ENCODE results near the gene TEDC1. TPM values are rescaled to one million over a fixed set of nuclear protein-coding genes. Genes with fewer than 3 reads are reported as not detected.

The TEDC1 gene
- total RNA-seq, 4 donors from 2014 or later = 2.8 to 16.9 (median 5.4) TPM

DNA sequence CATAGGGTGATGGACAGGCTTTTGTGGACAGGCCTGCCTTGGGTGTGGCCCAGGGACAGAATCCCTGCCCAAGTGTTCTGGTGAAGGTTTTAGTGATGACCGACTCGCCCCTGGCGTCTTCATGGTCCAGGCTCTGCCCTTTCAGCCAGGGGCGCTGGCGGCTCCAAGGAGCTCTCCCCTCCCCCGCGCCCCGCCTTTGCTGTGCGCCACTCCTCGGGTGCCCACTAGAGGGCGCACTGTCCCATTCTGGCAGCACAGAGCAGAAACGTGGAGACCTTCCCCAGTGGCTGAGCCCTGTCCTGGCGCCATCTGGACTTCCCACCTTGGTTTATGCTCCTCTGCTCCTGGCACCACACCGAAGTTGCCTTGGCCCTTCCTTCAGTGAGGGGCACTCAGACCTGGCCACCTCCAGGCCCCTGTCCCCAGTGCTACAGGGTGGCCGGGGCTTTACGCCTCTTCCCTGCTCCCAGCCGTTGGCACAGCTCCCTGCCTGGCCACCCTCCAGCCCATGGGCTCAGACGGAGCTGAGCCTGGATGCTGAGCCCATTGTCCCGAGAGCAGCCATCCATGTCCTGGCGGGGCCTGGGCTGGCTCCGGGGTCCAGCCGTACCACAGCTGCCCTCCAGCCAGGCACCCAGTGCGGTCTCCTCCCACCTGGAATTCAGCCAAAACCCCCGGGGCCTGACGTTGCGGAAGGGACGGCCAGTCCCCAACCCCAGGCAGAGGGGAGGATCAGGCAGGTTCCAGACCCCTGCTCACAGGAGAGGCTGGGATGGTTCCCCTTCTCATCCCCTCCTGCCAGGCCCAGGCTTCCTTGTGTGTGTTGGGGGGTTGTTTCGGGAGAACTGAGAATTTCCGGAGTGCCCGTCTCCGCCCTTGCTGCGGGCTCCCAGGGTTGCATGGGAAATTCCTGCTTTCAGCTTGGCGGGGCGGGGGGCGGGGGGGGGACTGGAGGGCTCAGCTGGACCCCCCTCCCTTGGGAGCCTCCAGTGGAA lies 9.9 kb upstream of the TEDC1 start:
- peak; percentile 86 to 98 for DNase-seq (ENCODE audit: low spot score in 2 of 2)
- WGBS, 2 donors = 0 to 1% methylated on average over 17 to 21 of the region's 35 CpGs
- TF ChIP-seq, protein P1, sequence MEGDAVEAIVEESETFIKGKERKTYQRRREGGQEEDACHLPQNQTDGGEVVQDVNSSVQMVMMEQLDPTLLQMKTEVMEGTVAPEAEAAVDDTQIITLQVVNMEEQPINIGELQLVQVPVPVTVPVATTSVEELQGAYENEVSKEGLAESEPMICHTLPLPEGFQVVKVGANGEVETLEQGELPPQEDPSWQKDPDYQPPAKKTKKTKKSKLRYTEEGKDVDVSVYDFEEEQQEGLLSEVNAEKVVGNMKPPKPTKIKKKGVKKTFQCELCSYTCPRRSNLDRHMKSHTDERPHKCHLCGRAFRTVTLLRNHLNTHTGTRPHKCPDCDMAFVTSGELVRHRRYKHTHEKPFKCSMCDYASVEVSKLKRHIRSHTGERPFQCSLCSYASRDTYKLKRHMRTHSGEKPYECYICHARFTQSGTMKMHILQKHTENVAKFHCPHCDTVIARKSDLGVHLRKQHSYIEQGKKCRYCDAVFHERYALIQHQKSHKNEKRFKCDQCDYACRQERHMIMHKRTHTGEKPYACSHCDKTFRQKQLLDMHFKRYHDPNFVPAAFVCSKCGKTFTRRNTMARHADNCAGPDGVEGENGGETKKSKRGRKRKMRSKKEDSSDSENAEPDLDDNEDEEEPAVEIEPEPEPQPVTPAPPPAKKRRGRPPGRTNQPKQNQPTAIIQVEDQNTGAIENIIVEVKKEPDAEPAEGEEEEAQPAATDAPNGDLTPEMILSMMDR (IDR thresholded peaks at IDR 0.05) = peak in 1 of 3 donors; percentile 96
- no peak for TF ChIP-seq POLR2A (IDR thresholded peaks at IDR 0.05)
- intact Hi-C loops (cut with DNase I; ENCODE audit: low total_unique reads) = no loop called here
- peak overlapping the region; percentile 3 for H3K4me3 ChIP-seq (ENCODE audit: low read depth, poor library complexity, severe bottlenecking)

DNA sequence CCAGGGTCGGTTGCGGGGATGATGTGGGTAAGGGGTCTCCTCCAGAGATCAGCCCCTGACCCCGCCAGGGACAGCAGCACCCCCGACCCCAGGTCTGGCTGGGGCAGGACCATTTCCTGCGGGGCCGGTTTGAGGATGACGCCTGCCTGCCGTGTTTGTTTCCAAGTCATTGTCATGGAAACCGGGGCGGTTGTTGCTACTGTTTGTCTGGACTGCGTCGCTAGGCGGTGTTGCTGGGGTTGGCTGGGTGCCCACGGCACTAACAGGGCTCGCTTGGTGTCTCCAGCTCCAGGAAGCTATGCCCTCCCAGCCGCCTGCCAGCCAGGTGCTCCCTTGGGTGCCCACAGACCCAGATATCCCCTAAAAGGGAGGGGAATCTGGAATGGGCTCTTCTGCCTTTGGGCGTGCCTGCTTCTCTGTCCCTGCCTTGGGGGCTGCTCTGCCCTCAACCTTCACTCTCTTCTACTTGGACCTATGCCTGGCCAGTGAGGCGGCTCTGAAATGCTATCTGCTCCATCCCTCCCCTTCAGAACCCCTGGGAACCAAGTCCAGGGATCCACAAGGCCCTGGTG lies 9.1 kb upstream of the TEDC1 start:
- no peak overlapping the region for H3K4me3 ChIP-seq (ENCODE audit: low read depth, poor library complexity, severe bottlenecking)
- peak; percentile 96 to 99 for DNase-seq (ENCODE audit: low spot score in 2 of 2)
- intact Hi-C loops (cut with DNase I; ENCODE audit: low total_unique reads) = no loop called here
- 2% methylated on average over 10 to 15 of the region's 18 CpGs for WGBS, 2 donors
- no peak for TF ChIP-seq POLR2A (IDR thresholded peaks at IDR 0.05)
- TF ChIP-seq, protein P1 (IDR thresholded peaks at IDR 0.05) = no peak

DNA sequence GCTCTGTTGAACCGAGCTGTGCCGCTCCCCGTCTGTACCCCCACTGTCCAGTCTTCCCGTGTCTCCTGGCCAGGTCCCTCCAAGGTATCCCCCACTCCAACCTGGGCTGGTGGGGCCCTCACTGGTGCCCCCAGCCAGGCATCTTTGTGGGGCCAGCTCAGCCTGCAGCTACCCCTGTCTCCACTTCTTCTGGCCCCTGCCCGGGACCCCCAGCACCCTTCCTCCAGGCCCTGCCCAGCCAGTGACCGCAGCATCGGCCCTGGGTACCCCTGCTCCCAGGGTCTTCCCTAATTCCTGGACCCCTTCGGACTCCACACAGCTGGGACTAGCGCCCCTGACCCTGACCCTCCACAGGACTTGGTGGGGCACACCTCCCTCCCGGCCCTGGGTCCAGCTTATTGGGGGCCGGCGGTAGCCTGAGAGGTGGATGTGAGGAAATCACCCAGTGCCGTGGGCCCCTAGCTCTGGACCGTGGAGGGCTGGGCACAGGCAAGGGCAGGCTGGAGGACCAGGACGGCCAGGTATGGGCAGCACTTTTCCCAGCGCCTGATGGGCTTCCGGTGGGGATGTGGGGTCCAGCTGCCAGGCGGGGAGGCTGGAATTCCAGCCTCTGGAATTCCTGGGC lies 8.4 kb upstream of the TEDC1 start:
- 54% methylated on average over 14 to 16 of the region's 18 CpGs for WGBS, 2 donors
- H3K4me3 ChIP-seq (ENCODE audit: low read depth, poor library complexity, severe bottlenecking) = no peak overlapping the region
- TF ChIP-seq, protein P1 (IDR thresholded peaks at IDR 0.05) = no peak
- TF ChIP-seq POLR2A (IDR thresholded peaks at IDR 0.05) = no peak
- intact Hi-C loops (cut with DNase I; ENCODE audit: low total_unique reads) = no loop called here
- DNase-seq (ENCODE audit: low spot score in 2 of 2) = no peak

DNA sequence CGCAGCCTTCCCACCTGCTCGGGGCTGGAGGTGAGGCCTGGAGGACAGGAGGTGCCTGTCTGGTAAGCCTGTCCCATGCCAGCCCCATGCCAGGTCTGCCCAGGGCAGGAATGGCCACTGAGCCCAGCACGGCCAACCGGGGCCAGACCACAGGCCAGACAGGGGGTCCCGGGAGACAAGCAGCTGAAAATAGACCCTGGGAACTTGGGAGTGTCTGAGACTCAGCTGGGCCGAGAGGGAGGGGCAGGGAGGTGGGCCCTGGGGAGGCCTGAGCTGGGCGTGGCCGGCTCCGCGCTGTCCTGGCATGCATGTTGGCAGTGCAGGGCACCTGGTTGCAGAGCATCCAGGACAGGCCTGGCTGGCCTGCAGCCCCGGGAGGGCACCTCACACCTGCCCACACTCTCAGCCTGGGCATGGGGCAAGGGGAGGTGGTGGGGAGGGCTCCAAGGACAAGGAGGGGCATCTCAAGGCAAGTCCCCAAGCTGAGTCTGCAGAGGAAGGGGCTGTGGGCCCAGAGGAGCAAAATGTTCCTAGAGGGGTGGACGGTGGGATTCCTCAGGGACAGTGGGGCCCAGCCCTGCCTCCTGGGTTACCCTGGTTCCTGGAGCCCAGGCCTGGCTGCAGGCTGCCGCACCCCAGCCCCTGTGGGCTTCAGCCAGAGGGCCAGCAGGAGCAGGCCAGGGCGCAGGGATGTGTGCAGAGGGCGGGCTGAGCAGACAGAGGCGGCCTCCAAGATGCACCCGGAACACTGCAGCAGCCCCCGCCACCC lies 7.6 kb upstream of the TEDC1 start:
- 10 to 19% methylated on average over 15 to 17 of the region's 18 CpGs for WGBS, 2 donors
- H3K4me3 ChIP-seq (ENCODE audit: low read depth, poor library complexity, severe bottlenecking) = no peak overlapping the region
- TF ChIP-seq, protein P1 (IDR thresholded peaks at IDR 0.05) = no peak
- no peak for TF ChIP-seq POLR2A (IDR thresholded peaks at IDR 0.05)
- intact Hi-C loops (cut with DNase I; ENCODE audit: low total_unique reads) = no loop called here
- peak; percentile 18 to 93 for DNase-seq (ENCODE audit: low spot score in 2 of 2)

Data from lower leg skin (tissue), 4 donors.